ENCODE data around the gene ACTR10. TPM values are rescaled to one million over a fixed set of nuclear protein-coding genes. Genes with fewer than 3 reads are reported as not detected.
"Not testable (repeated sequence)": the region's sequence is repeated elsewhere in the genome, so short reads cannot be mapped to it uniquely, and the experiment has no call there.

Gene ACTR10
- total RNA-seq, 2 donors from 2014 or later: 71.4 to 77.6 TPM

DNA sequence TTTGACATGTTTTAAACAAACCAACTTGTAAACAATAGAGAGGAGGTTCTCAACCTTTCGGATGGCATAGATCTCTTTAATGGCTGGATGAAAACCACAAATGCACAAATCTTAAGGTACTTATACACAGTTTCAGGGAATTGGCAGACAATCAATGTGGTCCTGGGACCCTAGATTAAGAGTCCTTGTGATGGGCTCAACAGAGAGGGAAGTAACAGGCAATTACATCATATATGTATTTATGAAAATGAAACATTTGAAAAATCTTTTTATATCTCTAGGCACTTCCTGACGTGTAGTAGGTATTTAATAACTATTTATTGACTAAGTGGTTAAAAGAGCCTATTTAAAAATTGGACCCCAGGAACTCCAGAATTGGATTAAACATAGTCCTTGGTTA is 897 bp downstream of the ACTR10 start:
- no peak for DNase-seq (ENCODE audit: low spot score)
- intact Hi-C loops (cut with DNase I): no loop called here

DNA sequence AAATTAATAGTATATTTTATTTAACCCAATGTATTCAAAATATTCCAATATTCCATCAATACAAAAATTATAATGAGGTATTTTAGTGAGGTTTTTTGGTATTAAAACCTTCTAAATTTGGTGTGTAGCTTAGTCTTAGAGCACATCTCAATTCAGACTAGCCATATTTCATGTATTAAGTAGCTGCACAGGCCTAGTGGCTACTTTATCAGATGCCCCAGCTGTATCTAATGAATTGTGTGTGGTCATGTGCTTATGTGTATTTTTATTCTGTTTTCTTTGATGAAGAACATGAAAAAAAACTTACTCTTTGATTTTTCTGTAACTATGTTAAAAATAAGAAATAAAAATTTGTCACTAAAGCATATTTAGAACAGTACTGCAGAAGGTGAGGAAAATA is 13.2 kb downstream of the ACTR10 start:
- intact Hi-C loops (cut with DNase I): no loop called here
- DNase-seq (ENCODE audit: low spot score): no peak

DNA sequence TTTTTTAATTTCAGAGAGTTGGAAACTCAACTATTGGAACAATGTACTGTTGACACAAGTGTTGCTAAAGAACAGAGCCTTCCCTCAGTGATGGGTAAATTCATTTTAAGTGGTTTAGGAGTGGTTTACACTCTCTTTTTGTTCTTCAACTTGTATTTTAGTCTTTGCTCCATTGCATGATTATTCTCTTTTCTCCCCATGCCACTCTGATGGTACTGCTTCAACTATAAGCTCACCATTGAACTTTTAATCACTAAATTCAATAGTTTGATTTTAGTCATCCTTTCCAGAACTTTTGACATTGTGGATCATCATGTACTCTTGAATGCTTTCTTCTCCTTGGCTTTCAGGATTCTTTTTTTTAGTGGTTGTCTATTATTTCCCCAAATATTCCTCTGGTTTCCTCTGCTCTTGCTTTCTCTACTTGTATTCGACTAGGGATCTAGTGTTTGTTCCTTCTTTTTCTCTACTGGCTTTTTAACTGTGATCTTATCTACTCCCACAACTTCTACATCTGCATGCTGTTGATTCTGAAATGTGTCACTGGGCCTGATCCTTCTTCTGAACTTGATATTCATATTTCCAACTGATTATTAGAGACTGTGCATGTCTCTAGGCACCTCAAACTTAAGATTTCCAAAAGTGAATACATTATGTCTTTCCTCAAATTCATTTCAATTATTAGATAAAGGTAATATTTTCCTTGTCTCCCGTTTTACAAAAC is 15.4 kb downstream of the ACTR10 start:
- intact Hi-C loops (cut with DNase I): no loop called here
- DNase-seq (ENCODE audit: low spot score): no peak

DNA sequence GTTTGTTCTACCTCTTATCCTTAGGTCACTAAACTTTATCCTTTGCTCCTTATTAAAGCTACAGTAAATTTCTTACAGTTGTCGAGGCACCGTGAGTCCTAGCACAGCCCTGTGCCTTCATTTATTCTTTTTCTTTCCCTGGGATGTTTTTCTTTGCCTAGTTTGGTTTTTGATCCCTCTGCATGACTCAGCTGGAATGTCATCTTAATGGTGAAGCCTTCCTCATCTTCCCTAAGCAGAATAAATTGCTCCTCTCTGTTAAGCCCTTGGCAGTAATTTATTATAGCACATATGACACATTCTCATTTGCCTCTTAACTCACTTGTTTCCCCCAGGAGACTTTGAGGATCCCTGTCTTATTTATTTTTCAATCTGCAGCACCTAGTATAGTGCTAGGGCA is 16.6 kb downstream of the ACTR10 start:
- DNase-seq (ENCODE audit: low spot score): no peak
- intact Hi-C loops (cut with DNase I): no loop called here

DNA sequence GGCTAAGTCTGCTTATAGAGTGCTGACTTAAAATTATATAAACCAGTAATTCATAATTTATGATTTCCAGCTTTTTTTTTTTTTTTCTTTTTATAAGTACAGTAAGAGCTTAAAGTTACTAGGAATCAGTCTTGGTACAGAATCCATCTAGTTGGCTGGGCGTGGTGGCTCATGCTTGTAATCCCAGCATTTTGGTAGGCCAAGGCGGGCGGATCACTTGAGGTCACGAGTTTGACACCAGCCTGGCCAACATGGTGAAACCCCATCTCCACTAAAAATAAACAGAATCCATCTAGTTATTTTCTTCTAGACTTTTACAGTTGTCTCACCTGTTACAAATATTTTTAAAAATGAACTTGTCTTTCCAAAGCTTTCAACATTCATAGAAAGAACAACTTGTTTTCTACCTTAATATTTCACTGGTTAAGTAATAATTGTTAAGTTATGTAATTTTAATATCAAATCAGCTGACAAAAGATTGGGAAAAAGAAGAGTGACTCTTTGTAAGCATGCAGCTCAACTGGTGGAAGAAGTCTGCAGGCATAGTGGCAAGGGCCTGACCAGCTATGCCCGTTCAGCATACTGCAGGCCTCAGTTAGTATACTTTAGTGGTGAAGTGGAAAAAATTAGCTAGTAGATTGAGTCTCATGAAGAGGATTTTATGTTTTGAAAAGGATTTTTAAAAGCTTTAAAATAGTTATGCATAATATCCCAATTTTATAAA is 27.3 kb downstream of the ACTR10 start:
- intact Hi-C loops (cut with DNase I): no loop called here
- DNase-seq (ENCODE audit: low spot score): no peak

DNA sequence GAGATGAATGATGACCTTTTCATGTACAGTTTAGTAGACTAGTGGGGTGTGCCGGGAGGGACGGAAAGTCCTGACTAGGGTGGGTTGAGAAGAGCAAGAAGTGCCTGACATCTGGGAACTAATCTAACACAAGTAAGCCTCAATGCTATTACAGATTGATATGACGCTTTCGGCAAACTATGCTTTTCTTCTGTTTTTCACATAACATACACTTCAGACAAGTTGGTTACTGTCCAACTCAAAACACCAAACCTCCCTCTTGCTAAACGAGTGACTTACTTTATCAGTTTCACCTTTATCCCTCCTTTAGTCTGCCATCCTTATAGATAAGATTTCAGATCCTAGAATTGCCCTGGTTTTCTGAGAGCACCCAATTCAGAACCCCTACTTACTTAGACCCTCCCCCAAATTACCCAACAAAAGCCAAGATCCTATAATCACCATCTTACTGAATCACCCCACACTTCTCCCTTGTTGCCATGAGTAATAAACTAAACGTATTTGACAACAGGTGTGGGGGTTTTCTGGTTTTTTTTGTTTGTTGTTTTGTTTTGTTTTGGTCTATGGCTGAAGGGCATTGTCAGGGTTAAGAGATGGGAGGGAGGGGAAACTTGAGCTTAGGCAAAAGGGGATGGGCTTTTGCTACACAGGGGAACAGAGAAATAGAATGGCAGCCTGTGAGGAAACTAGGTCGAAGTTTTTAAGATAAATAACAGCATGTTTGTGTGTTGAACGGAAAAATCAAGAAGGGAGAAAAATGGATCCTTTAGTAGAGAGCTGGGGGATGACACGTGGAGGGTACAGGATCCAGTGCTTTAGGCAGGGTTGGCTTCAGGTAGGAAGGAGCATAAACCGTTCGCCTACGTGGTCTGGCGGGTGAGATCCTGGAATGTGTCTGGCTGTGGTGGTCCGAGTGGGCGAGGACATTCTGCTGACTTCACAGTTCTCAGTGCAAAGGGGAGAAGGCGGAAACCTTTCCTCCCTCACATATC is 38.6 kb downstream of the ACTR10 start:
- peak; percentile 60 for DNase-seq (ENCODE audit: low spot score)
- intact Hi-C loops (cut with DNase I): no loop called here

DNA sequence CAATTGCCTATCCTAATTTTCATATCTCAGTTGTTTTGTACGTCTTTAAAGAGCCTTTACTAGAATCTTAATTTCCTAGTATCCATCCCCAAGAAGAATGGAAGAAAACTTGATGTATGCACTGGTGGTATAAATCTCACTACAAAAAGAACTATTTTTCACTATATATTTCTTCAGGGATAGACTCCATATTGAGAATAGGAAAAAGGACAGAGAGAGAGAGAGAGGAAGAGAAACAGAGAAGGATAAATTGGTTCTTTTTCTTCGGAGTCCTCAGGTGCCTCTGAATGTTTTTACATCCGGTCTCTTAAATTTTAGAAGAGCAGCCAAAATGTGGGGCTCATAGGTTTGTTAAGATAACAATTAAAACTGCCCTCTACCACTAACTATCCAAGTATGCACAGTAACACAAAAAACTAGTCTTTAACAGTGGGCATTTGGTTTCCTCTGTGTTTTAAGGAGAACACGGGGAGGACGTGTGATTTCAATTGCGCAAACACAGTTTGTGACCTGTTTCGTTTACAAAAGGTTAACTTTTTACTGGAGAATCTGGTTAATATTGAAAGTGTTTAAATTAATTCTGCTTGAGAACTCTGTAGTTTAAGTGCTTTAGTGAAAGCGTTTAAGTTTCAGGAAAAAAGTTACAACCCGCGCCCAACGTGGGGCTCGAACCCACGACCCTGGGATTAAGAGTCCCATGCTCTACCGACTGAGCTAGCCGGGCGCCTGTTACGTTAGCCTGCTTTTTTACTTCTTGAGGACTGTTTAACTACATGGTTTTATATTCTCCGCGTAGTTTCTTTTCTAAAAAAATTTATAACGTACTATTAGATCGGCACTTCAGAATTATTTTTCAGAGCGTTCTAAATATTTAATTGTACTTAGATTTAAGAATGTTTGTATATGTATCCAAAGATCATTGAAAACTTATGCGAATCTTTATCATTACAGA is 39.6 kb downstream of the ACTR10 start:
- DNase-seq (ENCODE audit: low spot score): peak; percentile 91
- intact Hi-C loops (cut with DNase I): loop anchor here in 1 of 2 donors (10.0 kb wide), 1 partner anchor 55 kb away; the partner anchor contains the start of gene ARID4A

DNA sequence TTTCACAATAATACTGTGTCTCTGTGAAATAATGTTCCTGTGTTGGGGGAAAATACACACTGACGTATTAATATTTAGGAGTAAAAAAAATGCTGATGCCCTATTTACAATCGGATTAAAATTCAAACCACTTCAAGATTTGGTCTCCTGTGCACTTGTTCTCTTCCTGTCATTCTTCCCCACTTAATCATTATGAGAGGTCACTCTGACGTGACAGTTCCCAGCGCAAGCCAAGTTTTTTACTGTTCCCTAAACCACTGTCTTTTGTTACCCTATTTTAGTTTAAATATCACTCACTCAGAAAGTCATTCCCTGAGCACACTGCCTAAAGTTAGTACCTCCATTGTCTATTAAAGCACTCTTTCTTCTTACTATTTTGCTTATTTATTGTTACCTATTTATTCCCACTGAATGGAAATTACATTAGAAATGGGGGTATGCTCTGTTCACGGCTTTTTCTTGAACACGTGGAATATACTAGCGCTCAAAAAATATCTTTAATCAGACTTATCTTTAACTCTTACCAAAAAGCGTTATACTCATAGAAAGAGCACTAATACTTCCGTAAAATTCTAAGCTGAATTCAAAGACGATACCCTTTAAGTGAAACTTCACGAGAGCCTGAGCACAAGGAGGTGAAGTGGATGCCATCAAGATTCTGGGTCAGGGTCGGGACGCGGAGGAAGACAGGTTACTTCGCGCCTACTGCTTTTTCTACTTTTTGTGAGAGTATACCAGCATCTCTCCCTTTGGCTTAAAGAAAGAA is 44.0 kb downstream of the ACTR10 start:
- intact Hi-C loops (cut with DNase I): loop anchor here in 1 of 2 donors (10.0 kb wide), 1 partner anchor 51 kb away; the partner anchor contains the start of gene ARID4A

DNA sequence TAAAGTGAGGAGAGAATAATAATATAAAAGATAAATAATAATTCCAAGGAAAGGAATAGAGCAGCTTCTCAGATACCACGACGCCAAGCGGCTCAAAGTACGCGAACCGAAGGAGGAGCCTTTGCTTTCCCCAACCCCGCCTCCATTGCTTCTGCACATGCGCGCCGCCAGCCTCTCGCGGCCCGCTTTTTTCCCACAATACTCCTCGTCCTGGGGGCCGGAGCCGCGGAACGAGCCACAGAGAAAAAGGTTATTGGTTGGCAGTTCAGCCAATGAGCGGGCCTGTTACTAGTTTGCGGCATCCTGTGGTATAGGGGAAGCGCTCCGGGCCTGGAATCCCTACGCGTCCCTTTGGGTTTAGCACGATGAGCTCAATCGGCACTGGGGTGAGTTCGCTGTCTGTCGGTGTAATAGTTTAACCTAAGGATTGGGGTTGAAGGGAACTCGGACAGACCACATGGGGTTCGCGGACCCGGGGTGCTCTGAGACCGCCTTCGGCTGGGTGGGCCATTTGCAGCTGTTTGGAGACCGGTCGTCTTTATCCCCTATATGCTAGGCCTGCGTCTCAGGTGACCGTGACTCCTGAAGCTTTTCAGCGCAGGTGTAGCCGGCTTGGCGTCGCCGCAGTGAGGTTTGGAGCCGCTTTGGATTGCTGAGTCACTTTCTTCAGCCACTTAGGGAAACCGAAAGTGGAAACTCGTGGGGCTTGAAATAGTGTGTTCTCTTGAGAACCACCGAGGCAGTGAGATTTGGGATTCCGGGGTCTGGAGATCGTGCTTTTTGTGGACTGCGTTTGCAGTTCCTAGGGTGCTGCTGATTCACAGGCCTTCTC is 44.8 kb downstream of the ACTR10 start, which contains the start of gene PSMA3:
TSS of gene PSMA3 (plus strand) at position 288 of the 832 bp plus-strand sequence. CDS start at position 366, 78 bp downstream.
- intact Hi-C loops (cut with DNase I): loop anchor here in 1 of 2 donors (10.0 kb wide), 1 partner anchor 50 kb away; the partner anchor contains the start of gene ARID4A

More for the DNA sequence above, 44.0 kb downstream of the ACTR10 start:
- no peak for DNase-seq (ENCODE audit: low spot score)

DNA sequence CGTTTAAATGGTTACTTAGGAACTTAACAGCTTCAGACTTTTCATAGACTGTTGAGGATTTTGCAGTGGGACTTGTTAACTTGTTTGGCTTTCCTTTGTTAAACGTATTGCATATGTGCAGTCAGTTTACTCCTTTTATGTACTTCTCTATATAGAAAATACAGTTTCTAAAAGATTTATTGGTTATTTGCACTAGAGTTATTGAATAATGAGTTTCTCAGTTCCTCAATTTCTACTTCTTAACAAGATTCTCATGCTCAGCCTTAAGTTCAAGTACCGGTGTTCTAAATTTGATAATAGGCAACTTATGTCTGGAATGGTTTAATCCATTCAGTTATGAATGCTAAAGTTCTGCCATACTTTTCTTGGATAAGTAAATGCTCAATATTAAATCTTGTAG is 45.6 kb downstream of the ACTR10 start:
- intact Hi-C loops (cut with DNase I): loop anchor here in 1 of 2 donors (10.0 kb wide), 1 partner anchor 49 kb away; the partner anchor contains the start of gene ARID4A

More for the DNA sequence above, 44.8 kb downstream of the ACTR10 start, which contains the start of gene PSMA3:
- peak; percentile 99 for DNase-seq (ENCODE audit: low spot score)

DNA sequence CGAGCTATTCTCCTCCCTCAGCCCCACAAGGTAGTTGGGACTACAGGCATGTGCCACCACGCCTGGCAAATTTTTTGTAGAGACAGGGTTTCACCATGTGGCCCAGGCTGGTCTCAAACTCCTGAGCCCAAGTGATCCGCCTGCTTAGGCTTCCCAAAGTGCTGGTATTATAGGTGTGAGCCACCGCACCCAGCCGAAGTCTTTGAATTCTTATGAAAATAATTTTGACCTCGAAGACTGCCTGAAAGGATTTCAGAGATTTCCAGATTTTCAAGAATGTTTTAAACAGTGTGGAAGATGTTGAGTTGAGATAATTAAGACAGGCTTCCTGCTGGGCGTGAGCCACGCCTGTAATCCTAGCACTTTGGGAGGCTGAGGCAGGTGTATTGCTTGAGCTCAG is 49.7 kb downstream of the ACTR10 start:
- DNase-seq (ENCODE audit: low spot score): no peak
- intact Hi-C loops (cut with DNase I): loop anchor here in 1 of 2 donors (10.0 kb wide), 1 partner anchor 45 kb away; the partner anchor contains the start of gene ARID4A

More for the DNA sequence above, 45.6 kb downstream of the ACTR10 start:
- DNase-seq (ENCODE audit: low spot score): no peak

DNA sequence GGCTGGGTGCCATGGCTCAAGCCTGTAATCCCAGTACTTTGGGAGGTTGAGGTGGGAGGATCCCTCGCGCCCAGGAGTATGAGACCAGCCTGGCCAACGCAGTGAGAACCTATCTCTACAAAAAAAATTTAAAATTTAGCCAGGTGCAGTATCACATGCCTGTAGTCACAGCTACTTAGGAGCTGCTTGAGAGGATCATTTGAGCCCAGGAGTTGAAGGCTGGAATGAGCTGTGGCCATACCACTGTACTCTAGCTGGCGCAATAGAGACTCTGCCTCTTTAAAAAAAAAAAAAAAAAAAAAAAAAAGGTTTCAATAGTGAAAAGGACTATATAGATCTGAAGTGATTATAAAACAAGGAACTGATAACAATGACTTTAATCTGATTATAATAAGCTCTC is 58.2 kb downstream of the ACTR10 start:
- no peak for DNase-seq (ENCODE audit: low spot score)
- intact Hi-C loops (cut with DNase I): no loop called here

DNA sequence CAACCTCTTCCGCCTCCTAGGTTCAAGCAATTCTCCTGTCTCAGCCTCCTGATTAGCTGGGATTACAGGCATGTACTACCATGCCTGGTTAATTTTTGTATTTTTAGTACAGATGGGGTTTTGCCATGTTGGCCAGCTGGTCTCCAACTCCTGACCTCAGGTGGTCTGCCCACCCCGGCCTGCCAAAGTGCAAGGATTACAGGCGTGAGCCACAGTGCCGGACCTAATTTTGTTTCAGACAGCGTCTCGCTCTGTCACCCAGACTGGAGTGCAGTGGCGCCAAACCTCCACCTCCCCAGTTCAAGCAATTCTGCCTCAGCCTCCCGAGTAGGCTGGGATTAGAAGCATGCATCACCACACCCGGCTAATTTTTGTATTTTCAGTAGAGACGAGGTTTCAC is 62.1 kb downstream of the ACTR10 start:
- DNase-seq (ENCODE audit: low spot score); intact Hi-C loops (cut with DNase I): not testable (repeated sequence)

DNA sequence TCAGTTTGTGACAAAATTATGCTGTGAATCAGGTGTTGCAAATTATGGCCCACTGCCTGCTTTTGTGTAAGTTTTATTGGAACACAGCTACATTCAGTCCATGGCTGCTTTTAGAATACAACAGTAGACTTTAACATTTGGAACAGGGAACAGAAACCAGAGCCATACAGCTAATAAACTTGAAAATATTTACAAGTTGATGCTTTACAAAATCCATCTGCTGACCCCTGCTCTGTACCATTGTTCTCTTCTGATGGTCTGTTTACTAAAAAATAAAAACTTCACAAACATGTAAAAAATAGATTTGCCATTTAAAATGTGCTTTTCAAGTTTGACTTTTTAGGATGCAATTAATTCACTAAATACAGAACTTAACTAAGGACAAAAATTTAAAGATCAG is 65.5 kb downstream of the ACTR10 start:
- intact Hi-C loops (cut with DNase I): no loop called here
- DNase-seq (ENCODE audit: low spot score): no peak

DNA sequence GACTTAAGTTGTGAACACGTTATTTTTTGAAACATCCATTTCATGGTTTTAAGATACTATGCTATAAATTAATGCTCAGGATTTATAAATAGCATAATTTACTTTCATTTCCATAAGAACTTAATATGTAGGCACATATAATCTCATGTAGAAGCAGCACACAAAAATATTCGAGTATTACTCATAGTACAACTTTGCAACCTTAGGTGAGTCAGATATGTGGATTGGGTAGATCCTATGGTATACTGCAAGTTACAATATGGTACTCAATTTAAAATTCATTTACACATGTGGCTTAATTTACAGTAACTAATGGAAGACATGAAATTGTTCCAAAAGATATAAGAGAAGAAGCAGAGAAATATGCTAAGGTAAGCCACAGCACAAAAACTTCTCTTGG is 70.7 kb downstream of the ACTR10 start:
- no peak for DNase-seq (ENCODE audit: low spot score)
- intact Hi-C loops (cut with DNase I): no loop called here

DNA sequence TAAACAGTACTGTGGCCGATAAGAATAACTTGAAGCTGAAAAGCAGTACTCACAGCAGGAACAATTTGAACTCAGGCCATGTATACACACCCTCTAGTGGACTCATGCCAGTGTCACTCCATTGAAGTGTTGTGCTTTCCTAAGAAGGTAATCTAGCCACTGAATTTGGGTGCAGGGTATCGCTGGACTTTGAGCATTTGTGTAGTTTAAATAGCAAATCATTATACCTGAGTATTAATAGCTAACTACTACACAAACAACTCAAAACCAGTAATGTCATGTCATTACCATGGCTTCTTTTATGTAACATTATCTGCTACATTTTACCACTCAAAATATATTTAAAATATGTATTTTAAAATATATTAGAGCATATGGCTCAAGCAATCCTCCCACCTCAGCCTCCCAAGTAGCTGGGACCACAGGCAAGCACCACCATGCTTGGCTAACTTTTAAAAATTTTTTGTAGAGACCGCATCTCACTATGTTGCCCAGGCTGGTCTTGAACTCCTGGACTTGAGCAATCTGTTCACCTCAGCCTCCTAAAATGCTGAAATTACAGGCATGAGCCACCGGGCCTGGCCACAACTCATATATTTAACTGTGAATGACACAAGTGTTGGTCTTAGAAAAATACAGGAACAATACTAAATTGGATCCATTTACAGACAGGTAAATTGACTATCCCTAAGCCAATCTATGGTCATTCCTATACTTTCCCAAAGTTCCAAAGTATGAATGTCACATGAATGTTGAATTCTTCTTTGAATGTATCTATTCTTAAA is 72.8 kb downstream of the ACTR10 start:
- no peak for DNase-seq (ENCODE audit: low spot score)
- intact Hi-C loops (cut with DNase I): no loop called here

All from posterior vena cava (tissue), 2 donors.